ENCODE results near the gene SIKE1.
"Not testable (repeated sequence)": the region's sequence is repeated elsewhere in the genome, so short reads cannot be mapped to it uniquely, and the experiment has no call there.

SIKE1 gene

GRCh38 chr1:114755006-114755931, 25.2 kb downstream of the SIKE1 start:
- DNase-seq (ENCODE audit: low read depth), result no peak

DNA sequence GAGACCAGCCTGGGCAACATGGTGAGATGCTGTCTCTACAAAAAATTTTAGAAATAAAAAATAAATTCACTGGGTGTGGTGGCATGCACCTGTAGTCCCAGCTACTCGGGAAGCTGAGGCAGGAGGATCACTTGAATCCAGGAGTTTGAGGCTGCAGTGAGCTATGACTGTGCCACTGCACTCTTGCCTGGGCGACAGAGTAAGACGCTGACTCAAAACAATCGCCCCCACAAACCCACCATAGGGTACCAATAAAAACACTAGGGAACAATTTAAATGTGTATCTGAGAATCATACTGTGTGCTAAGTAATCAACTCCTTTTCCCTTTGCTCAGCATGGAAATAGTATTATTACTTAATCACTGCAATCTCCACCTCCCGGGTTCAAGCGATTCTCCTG, 26.8 kb downstream of the SIKE1 start:
- not testable (repeated sequence) for DNase-seq (ENCODE audit: low read depth)

DNA sequence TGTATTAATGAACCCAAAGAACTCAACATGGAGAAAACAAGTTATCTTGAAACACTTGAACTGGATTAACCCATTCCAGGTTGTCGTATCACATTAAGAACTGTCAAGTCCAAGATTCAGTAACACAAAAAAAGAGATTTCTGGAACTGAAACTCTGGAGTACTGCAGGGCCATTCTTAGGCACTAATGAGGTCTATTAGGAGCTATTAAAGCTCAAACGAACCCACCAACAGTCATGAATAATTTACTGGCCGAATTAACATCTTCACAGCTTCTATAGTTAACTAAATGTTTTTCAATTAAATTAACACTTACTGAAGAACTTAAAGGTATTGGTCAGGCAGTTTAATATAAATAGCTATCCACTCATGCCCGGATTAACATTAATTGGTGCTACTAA, 27.3 kb downstream of the SIKE1 start:
- no peak for DNase-seq (ENCODE audit: low read depth)

DNA sequence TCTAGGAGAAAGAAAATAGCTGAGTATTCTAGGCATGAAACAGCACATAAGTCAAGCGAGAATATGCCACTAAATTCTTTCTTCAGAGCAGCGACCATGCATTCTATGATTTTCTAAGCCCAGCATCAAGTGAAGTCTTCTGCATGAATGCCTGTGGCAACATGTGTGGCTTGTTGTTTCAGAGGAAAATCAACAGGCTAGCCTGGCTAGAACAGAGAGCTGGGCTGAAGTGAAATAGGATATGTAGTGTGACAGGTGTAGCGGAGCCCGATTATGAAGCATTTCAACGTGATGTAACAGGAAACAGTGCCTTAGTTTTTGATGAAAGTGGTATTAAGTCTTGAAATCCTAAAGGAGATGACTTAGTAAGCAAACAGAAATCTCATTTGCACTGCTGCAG, 29.7 kb downstream of the SIKE1 start:
- no peak for DNase-seq (ENCODE audit: low read depth)

DNA sequence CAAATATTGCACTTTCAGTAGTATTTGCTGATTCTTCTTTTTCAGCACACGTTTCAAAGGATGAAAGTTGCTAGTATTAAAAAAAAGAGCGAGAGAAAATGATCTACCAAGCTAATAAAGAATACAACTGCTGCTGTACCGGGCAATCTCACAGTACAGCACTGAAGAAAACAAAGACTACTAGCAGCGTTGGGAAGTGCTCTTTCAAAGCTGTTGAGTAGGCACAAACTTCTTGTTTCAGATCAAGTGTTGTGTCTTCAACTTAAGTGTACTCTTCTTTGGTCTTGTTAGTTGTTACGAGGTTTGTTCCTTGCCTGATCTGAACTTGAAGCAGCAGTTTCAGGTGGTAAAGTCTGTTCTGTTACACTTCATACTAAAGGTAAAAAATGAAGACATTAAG, 30.6 kb downstream of the SIKE1 start:
- DNase-seq (ENCODE audit: low read depth), result no peak

DNA sequence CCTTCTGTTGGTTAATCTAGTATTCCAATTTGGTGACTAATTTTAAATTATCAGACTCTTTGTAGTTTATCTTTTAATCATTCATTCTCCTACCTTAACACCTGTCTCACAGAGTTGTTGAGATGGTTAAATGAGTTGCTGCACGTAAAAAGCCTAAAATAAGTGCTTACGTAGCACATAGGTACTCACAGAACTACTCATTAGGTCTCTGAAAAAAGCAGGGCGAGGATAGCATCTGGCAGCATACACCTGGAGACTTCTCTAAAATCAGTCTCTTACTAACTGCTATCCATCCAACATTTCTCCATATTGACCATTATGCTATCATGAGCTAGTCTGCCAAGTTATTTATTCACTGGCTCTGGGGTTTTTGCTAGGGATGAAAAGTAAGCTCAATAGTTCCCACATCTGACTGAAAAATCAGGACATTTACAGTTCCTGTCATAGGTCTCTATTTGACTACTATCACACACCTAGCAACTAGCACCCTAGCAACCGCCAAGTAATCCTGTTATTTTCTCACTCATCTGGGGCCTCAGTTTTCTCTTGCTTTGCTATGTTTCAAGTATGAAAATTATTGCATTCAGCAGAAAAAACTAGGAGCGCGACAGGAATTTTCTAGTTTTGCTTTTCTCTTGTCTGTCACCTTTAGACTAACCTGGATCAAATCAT, 33.9 kb downstream of the SIKE1 start:
- DNase-seq (ENCODE audit: low read depth), result no peak

DNA sequence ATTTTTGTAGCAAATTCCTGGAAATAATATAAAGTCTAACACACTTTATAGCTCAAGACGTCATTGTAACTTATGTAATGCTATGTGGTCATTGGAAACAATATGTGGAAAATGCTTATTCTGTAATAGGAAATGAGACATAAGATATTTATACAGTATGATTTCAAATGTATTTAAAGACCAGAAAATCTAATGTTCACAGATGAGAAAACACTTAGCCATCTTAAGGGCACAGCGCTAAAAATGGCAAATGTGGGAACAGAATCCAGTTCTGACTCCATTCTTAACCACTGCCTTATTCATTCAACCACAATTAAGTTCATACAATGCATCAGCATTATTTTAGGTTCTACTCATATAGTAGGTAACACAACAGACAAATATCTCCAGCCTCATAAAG, 35.2 kb downstream of the SIKE1 start:
- no peak for DNase-seq (ENCODE audit: low read depth)

DNA sequence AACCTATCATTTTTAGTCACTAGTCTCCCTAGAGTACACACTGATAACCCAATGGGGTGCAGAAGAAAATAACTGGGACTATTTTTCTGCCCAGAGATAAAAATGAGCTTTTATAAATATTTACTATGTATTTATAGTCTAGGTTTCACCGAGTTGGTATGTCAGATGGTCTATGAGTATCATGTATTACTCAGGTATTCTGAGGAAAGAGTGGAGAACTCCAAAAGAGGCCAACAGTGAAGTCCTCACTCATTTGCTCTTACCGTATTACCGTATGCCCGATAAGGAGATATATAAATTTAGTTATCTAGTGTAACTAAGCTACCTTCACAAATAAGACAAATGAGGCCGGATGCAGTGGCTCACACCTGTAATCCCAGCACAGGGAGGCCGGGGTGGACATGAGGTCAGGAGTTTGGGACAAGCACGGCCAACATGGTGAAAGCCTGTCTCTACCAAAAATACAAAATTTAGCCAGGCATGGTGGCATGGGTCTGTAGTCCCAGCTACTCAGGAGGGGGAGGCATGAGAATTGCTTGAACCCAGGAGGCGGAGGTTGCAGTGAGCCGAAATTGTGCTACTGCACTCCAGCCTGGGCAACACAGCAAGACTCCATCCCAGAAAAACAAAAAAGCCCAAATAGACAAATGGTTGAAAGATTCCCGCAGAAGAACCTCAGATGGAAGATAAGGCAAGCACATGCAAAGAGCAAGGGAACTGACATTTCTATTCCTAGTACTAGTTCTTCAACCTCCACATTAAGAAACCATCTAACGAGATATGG, 38.3 kb downstream of the SIKE1 start:
- no peak for DNase-seq (ENCODE audit: low read depth)

- no peak for DNase-seq (ENCODE audit: low read depth)
These were observed 40.2 kb downstream of the SIKE1 start for GRCh38 chr1:114740331-114740730.

- no peak for DNase-seq (ENCODE audit: low read depth)
These were observed 43.1 kb downstream of the SIKE1 start for GRCh38 chr1:114737314-114737849.

DNA sequence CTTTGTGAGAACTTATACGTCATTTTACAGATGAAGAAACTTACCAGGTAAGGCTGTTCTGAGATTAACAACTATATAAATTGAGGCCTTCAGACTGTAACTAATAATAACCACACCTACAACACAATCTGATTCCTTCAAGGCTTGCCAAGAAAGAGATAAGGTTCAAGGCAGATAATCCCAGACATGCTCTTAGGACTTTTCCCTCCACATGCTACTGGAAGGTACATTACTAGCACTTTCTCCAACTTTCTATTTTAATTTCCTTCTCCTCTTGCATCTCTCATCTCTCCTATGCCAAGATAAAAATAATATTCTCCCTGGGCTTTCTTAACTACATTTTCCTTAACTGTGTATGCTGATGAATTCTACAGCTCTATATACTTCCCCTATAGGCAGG, 45.0 kb downstream of the SIKE1 start:
- no peak for DNase-seq (ENCODE audit: low read depth)

GRCh38 chr1:114729782-114730181, 50.7 kb downstream of the SIKE1 start:
- no peak for DNase-seq (ENCODE audit: low read depth)

DNA sequence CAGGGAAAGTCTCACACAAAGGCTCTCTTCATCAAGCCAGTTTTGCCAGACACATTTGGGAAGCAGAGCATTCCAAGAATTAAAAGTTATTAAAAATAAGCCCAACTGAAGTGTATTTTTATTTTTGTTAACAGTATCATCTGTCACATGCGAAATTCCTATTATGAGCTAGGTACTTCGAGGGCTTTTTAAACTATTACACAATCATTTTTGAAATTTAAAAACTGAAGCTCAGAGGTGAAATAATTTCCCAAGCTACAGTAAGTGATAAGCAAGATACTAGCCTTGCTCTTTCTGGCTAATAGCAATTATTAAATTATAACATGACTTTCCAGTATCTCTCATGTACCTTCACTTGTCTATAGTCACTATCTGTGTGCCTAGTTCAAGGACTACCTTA, 51.9 kb downstream of the SIKE1 start:
- no peak for DNase-seq (ENCODE audit: low read depth)

- DNase-seq (ENCODE audit: low read depth), result no peak
These were observed 55.3 kb downstream of the SIKE1 start for GRCh38 chr1:114725230-114725629.

- DNase-seq (ENCODE audit: low read depth), result no peak
These were observed 56.6 kb downstream of the SIKE1 start for GRCh38 chr1:114723915-114724314.

- no peak for DNase-seq (ENCODE audit: low read depth)
These were observed 57.0 kb downstream of the SIKE1 start for GRCh38 chr1:114723457-114723856.

GRCh38 chr1:114720492-114720891, 60.0 kb downstream of the SIKE1 start:
- DNase-seq (ENCODE audit: low read depth), result no peak

Measured in T follicular helper cell (primary cell).